Fibroblast of villous mesenchyme (primary cell): Measurements from ENCODE around the gene KCNC4. TPM values are rescaled to one million over a fixed set of nuclear protein-coding genes. Genes with fewer than 3 reads are reported as not detected.

ENCODE experiments used
- DNase-seq: peaks from one replicate; pipeline ENCODE4 v3.0.0-alpha.2; 2010; ENCODE audit warnings: low read depth
- H3K4me3 ChIP-seq: 2 replicates; pipeline ENCODE4 v1.5.1; 2011; ENCODE audit warnings: low read depth, mild to moderate bottlenecking, low read length
- CTCF ChIP-seq: IDR thresholded peaks from 2 replicates; pipeline ENCODE4 v1.5.1; 2012; ENCODE audit warnings: low read depth, mild to moderate bottlenecking, low read length; ENCODE audit not compliant: insufficient read depth
- small RNA-seq: library from RNA; depleted of rRNA; stranded (forward); fragments of <200 nt; gene quantifications from one replicate; pipeline ENCODE3, GENCODE V24; 2012
- total RNA-seq: library from RNA; depleted of rRNA; stranded (reverse); fragments of >200 nt; gene quantifications from 2 replicates; pipeline ENCODE4 v1.2.3, GENCODE V29; 2012

KCNC4 gene
- total RNA-seq, 1 donor: 1.7 TPM

DNA sequence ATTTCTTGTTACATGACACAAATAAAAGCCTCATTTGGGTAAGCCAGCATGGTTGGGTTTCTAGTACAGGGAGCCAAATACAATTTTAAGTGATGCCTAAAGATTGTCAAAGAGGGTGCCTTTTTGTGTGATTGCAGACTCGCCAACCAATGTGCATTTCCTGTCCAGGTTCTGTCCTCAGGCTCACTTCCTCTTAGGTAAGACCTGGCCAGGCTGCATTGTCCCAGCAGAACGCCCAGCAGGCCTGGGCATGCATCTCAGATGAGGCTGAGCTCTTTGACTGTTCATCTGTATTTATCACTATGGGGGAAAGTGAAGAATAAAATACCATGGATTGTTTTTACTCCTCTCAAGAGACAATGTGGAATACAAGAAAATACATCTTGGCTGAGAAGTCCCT, 49.7 kb downstream of the KCNC4 start:
- no peak for TF ChIP-seq CTCF
- no peak for DNase-seq
- no peak overlapping the region for H3K4me3 ChIP-seq

Small RNA genes within 50 kb of the gene (small RNA-seq; reads per million reads assigned to genes)
- not detected for gene AL137790.1

Other genes starting within 250 kb of the KCNC4 start
- gene AHCYL1, start 225.5 kb upstream of the KCNC4 start, total RNA-seq: 49.0 and 66.9 TPM in 2 replicates
- gene STRIP1, start 175.7 kb upstream of the KCNC4 start, total RNA-seq: 48.3 and 52.2 TPM in 2 replicates
- gene ALX3, start 139.6 kb upstream of the KCNC4 start, total RNA-seq: not detected in 2 replicates
- gene UBL4B, start 97.9 kb upstream of the KCNC4 start, total RNA-seq: under 0.01 TPM in 1 of 2 replicates, not detected in the other
- under 0.01 TPM in 2 replicates for gene SLC6A17, start 59.8 kb upstream of the KCNC4 start, total RNA-seq
- gene RBM15, start 129.1 kb downstream of the KCNC4 start, total RNA-seq: 42.2 and 54.0 TPM in 2 replicates
- 73.4 and 241 TPM in 2 replicates for gene SLC16A4, start 180.7 kb downstream of the KCNC4 start, total RNA-seq
- gene LAMTOR5, start 197.4 kb downstream of the KCNC4 start, total RNA-seq: 57.3 and 64.3 TPM in 2 replicates
- not detected in 2 replicates for gene PROK1, start 240.8 kb downstream of the KCNC4 start, total RNA-seq